Ectodermal cell (in vitro differentiated cells): ENCODE results near the gene KRTAP9-8.
"Not testable (repeated sequence)": the region's sequence is repeated elsewhere in the genome, so short reads cannot be mapped to it uniquely, and the experiment has no call there.

Source experiments
- H3K27ac ChIP-seq: 2 replicates; pipeline ENCODE4 v1.7.0; 2013; ENCODE audit warnings: mild to moderate bottlenecking, low read depth, low read length; ENCODE audit not compliant: insufficient read depth, poor library complexity, severe bottlenecking
- H3K27me3 ChIP-seq: 2 replicates; pipeline ENCODE4 v1.7.0; 2013; ENCODE audit warnings: mild to moderate bottlenecking, low read length; ENCODE audit not compliant: insufficient read depth, control insufficient read depth, poor library complexity, severe bottlenecking
- H3K36me3 ChIP-seq: one replicate; pipeline ENCODE4 v1.7.0; 2013; ENCODE audit warnings: low read length; ENCODE audit not compliant: control insufficient read depth, insufficient read depth
- H3K4me1 ChIP-seq: one replicate; pipeline ENCODE4 v1.7.0; 2013; ENCODE audit warnings: low read length; ENCODE audit not compliant: control insufficient read depth, insufficient read depth
- H3K4me3 ChIP-seq: 2 replicates; pipeline ENCODE4 v1.7.0; 2013; ENCODE audit warnings: low read depth, low read length, control low read depth; ENCODE audit not compliant: insufficient read depth
- H3K9me3 ChIP-seq: 2 replicates; pipeline ENCODE4 v1.7.0; 2013; ENCODE audit warnings: mild to moderate bottlenecking, low read length, moderate library complexity; ENCODE audit not compliant: control insufficient read depth
- WGBS, 2 experiments: methylation state at CpG; one replicate each; pipeline ENCODE4 v1.1.7; 2013; ENCODE audit warnings: missing lambda C conversion rate in 2 of 2; 5-methylcytosine and 5-hydroxymethylcytosine counted together

Gene KRTAP9-8

GRCh38 chr17:41255381-41256290 lies 17.8 kb downstream of the KRTAP9-8 start, which contains the start of gene KRTAP9-9:
Gene KRTAP9-9, plus strand, starts transcription at chr17:41255384.
- not testable (repeated sequence) for H3K4me1 ChIP-seq, H3K36me3 ChIP-seq, H3K27ac ChIP-seq, H3K4me3 ChIP-seq, H3K9me3 ChIP-seq, H3K27me3 ChIP-seq
- WGBS, 2 experiments: 75 to 80% methylated on average over 5 of the region's 5 CpGs

- no peak overlapping the region for H3K4me3 ChIP-seq
- no peaks in the 10 kb centered on the region for H3K36me3 ChIP-seq
- WGBS, 2 experiments: 92% methylated on average over 1 of the region's 1 CpG; no CpG with 5 or more reads in 1 of the 2 experiments
- no peaks in the 10 kb centered on the region for H3K9me3 ChIP-seq
- H3K27me3 ChIP-seq: peaks cover 3% of the 10 kb centered on the region
- no peaks in the 10 kb centered on the region for H3K4me1 ChIP-seq
- no peak overlapping the region for H3K27ac ChIP-seq
Observed at GRCh38 chr17:41256291-41256685, 18.5 kb downstream of the KRTAP9-8 start.

GRCh38 chr17:41258406-41258805 lies 20.6 kb downstream of the KRTAP9-8 start:
- Histone ChIP-seq H3K27ac (no peak overlapping the region), H3K4me3 (no peak overlapping the region), H3K9me3 (no peaks in the 10 kb centered on the region), H3K27me3 (no peaks in the 10 kb centered on the region), H3K36me3 (no peaks in the 10 kb centered on the region), H3K4me1 (no peaks in the 10 kb centered on the region)

GRCh38 chr17:41263212-41263611 lies 25.4 kb downstream of the KRTAP9-8 start:
- Histone ChIP-seq H3K4me1 (no peaks in the 10 kb centered on the region), H3K4me3 (no peak overlapping the region), H3K36me3 (no peaks in the 10 kb centered on the region), H3K9me3 (no peaks in the 10 kb centered on the region), H3K27ac (no peak overlapping the region), H3K27me3 (no peaks in the 10 kb centered on the region)
- WGBS, 2 experiments: 96% methylated on average over 2 of the region's 2 CpGs

- Histone ChIP-seq H3K4me3 (no peak overlapping the region), H3K36me3 (no peaks in the 10 kb centered on the region), H3K4me1 (no peaks in the 10 kb centered on the region), H3K9me3 (no peaks in the 10 kb centered on the region), H3K27ac (no peak overlapping the region), H3K27me3 (no peaks in the 10 kb centered on the region)
- WGBS, 2 experiments: 84 to 93% methylated on average over 3 of the region's 3 CpGs
Observed at GRCh38 chr17:41264599-41264998, 26.8 kb downstream of the KRTAP9-8 start.

- no peak within 1 kb of the TSS for H3K4me3 ChIP-seq
- no peaks in the 10 kb centered on the region for H3K36me3 ChIP-seq
- no peaks in the 10 kb centered on the region for H3K9me3 ChIP-seq
- H3K27ac ChIP-seq: no peak within 1 kb of the TSS
- no peaks in the 10 kb centered on the region for H3K4me1 ChIP-seq
- WGBS, 2 experiments: 83 to 86% methylated on average over 2 of the region's 2 CpGs
- H3K27me3 ChIP-seq: no peaks in the 10 kb centered on the region
Observed at GRCh38 chr17:41265078-41265477, 27.3 kb downstream of the KRTAP9-8 start, which contains the start of gene KRTAP9-6. Gene KRTAP9-6, plus strand, starts transcription at chr17:41265378. Its CDS starts 0 bp downstream, at chr17:41265378.

GRCh38 chr17:41267711-41268110 lies 29.9 kb downstream of the KRTAP9-8 start:
- Histone ChIP-seq H3K36me3 (no peaks in the 10 kb centered on the region), H3K27me3 (no peaks in the 10 kb centered on the region), H3K9me3 (no peaks in the 10 kb centered on the region), H3K4me1 (no peaks in the 10 kb centered on the region), H3K27ac (no peak overlapping the region), H3K4me3 (no peak overlapping the region)
- 86 to 100% methylated on average over 1 to 2 of the region's 3 CpGs for WGBS, 2 experiments

GRCh38 chr17:41271323-41271722 lies 33.5 kb downstream of the KRTAP9-8 start:
- H3K9me3 ChIP-seq, H3K4me3 ChIP-seq, H3K36me3 ChIP-seq, H3K4me1 ChIP-seq, H3K27ac ChIP-seq, H3K27me3 ChIP-seq: not testable (repeated sequence)
- 70 to 82% methylated on average over 1 of the region's 1 CpG for WGBS, 2 experiments

GRCh38 chr17:41271858-41272257 lies 34.1 kb downstream of the KRTAP9-8 start:
- Histone ChIP-seq H3K36me3 (no peaks in the 10 kb centered on the region), H3K27ac (no peak overlapping the region), H3K9me3 (no peaks in the 10 kb centered on the region), H3K4me1 (no peaks in the 10 kb centered on the region), H3K4me3 (no peak overlapping the region), H3K27me3 (no peaks in the 10 kb centered on the region)
- WGBS, 2 experiments: 67 to 80% methylated on average over 1 of the region's 1 CpG

GRCh38 chr17:41275648-41276190 lies 37.9 kb downstream of the KRTAP9-8 start, which contains the start of gene KRTAP9-7:
Gene KRTAP9-7, plus strand, starts transcription at chr17:41275698. Its CDS starts 0 bp downstream, at chr17:41275698.
- H3K4me1 ChIP-seq, H3K4me3 ChIP-seq, H3K9me3 ChIP-seq, H3K27ac ChIP-seq, H3K27me3 ChIP-seq, H3K36me3 ChIP-seq: not testable (repeated sequence)
- 80 to 83% methylated on average over 3 of the region's 3 CpGs for WGBS, 2 experiments
